Measurements from ENCODE around the gene MRFAP1.

DNA sequence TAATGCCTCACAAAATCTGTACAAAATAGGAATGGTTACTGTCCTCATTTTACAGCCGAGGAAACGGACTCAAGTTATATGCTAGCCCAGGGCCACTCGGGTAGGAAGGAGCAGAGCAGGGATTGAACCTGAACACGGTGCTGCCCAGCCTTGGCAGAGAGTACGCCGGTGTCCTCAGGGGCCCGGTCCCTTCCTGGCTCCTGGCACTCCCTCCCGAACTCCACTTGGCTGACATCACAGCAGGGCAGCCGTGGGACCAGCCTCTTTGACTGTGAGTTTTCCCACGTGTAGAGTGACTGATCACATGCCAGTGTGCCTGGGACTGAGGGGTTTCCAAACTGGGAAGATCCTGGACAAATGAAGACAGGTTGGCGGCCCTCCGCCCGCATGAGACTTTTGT is 41.8 kb upstream of the MRFAP1 start:
- TF ChIP-seq EZH2 (IDR thresholded peaks at IDR 0.05; ENCODE audit: borderline replicate concordance, insufficient read depth, low read depth, low read length, poor library complexity, severe bottlenecking) = no peak
- TF ChIP-seq, protein P1, sequence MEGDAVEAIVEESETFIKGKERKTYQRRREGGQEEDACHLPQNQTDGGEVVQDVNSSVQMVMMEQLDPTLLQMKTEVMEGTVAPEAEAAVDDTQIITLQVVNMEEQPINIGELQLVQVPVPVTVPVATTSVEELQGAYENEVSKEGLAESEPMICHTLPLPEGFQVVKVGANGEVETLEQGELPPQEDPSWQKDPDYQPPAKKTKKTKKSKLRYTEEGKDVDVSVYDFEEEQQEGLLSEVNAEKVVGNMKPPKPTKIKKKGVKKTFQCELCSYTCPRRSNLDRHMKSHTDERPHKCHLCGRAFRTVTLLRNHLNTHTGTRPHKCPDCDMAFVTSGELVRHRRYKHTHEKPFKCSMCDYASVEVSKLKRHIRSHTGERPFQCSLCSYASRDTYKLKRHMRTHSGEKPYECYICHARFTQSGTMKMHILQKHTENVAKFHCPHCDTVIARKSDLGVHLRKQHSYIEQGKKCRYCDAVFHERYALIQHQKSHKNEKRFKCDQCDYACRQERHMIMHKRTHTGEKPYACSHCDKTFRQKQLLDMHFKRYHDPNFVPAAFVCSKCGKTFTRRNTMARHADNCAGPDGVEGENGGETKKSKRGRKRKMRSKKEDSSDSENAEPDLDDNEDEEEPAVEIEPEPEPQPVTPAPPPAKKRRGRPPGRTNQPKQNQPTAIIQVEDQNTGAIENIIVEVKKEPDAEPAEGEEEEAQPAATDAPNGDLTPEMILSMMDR (IDR thresholded peaks at IDR 0.05) = no peak

Data from B cell (primary cell).